ENCODE data around the gene USP9X.
A peak's percentile ranks its signal among the peaks of the same experiment; 100 is the strongest.
"Not testable (repeated sequence)": the region's sequence is repeated elsewhere in the genome, so short reads cannot be mapped to it uniquely, and the experiment has no call there.

Gene USP9X

DNA sequence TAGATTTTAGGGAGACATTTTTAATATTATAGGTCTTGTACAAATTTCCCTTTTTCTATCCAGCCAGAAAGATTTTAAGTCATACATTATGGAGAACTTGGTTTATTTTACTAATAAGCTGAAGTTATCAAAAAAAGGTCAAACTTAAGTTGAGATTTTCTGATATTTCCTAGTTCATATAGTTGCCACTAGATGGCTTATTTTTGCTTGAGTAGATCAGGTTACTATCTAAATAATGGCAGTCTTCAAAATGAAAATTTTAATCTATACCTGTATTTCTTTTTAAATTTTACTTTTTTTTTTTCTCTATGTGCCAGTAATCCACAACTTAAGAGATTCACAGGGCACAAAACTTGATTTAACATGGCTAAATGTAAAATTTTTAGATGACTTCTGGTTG, 52.3 kb downstream of the USP9X start:
- H3K36me3 ChIP-seq (ENCODE audit: control insufficient read depth in 4 of 4, insufficient read depth in 4 of 4, low read length in 3 of 4): peaks cover 2 to 28% (median 10%) of the 10 kb centered on the region in 4 experiments
- H3K9me3 ChIP-seq (ENCODE audit: control extremely low read depth in 1 of 5, control insufficient read depth in 4 of 5, insufficient read depth in 2 of 5, low read depth in 1 of 5, low read length in 4 of 5): no peaks in the 10 kb centered on the region
- ChIA-PET CTCF (interaction anchor here (0.7 to 1.2 kb wide), 2 partner anchors 18 to 23 kb away, joined by 4 to 5 read pairs; no protein-coding TSS in a partner anchor), POLR2A (no interaction called here)
- peaks cover 0 to 3% (median 0%) of the 10 kb centered on the region in 5 experiments for H3K27me3 ChIP-seq (replicated peaks in 2 of 5; ENCODE audit: control insufficient read depth in 4 of 5, insufficient read depth in 5 of 5, low read length in 4 of 5)
- no peak overlapping the region for H3K27ac ChIP-seq (ENCODE audit: insufficient read depth in 1 of 2, low read depth in 1 of 2, low read length in 2 of 2, poor library complexity in 1 of 2, severe bottlenecking in 2 of 2)
- no peaks in the 10 kb centered on the region for H3K4me1 ChIP-seq (ENCODE audit: control extremely low read depth in 1 of 4, control insufficient read depth in 4 of 4, insufficient read depth in 4 of 4, low read length in 3 of 4)
- peak in 2 of 3 donors; percentile 46 to 52 for DNase-seq
- H3K4me3 ChIP-seq (ENCODE audit: control insufficient read depth in 1 of 7, extremely low read depth in 1 of 7, insufficient read depth in 4 of 7, low read depth in 2 of 7, low read length in 6 of 7): no peak overlapping the region

- Histone ChIP-seq H3K27me3 (replicated peaks in 2 of 5; ENCODE audit: control insufficient read depth in 4 of 5, insufficient read depth in 5 of 5, low read length in 4 of 5) (no peaks in the 10 kb centered on the region), H3K4me1 (ENCODE audit: control extremely low read depth in 1 of 4, control insufficient read depth in 4 of 4, insufficient read depth in 4 of 4, low read length in 3 of 4) (no peaks in the 10 kb centered on the region), H3K36me3 (ENCODE audit: control insufficient read depth in 4 of 4, insufficient read depth in 4 of 4, low read length in 3 of 4) (peaks cover 0 to 24% (median 10%) of the 10 kb centered on the region in 4 experiments), H3K9me3 (ENCODE audit: control extremely low read depth in 1 of 5, control insufficient read depth in 4 of 5, insufficient read depth in 2 of 5, low read depth in 1 of 5, low read length in 4 of 5) (no peaks in the 10 kb centered on the region), H3K4me3 (ENCODE audit: control insufficient read depth in 1 of 7, extremely low read depth in 1 of 7, insufficient read depth in 4 of 7, low read depth in 2 of 7, low read length in 6 of 7) (no peak overlapping the region), H3K27ac (ENCODE audit: insufficient read depth in 1 of 2, low read depth in 1 of 2, low read length in 2 of 2, poor library complexity in 1 of 2, severe bottlenecking in 2 of 2) (no peak overlapping the region)
- WGBS (ENCODE audit: insufficient coverage): 88% methylated on average over 3 of the region's 5 CpGs
- no peak for DNase-seq
- ChIA-PET POLR2A (no interaction called here), CTCF (interaction anchor here (1.0 kb wide), 1 partner anchor 38 kb away, joined by 3 read pairs; no protein-coding TSS in a partner anchor)
These were observed 57.1 kb downstream of the USP9X start for GRCh38 chrX:41142130-41142910.

DNA sequence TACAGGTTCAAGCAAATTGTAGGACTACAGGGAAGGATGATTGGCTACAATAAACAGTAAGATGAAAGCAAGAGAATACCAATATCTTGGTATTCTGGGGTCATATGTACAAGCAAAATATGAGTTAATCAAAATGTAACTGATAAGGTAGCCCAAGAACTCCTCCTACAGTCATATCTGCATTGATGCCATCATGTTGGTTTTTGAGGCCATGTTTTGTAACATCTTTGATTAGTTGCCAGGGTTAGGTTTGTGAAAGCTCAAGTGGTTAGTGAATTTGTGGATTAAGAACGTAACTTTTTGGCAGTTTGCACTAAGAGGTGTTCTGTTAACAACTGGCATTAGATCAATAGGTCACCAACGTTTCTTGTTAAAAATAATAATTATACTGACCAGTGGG, 59.6 kb downstream of the USP9X start:
- H3K4me3 ChIP-seq (ENCODE audit: control insufficient read depth in 1 of 7, extremely low read depth in 1 of 7, insufficient read depth in 4 of 7, low read depth in 2 of 7, low read length in 6 of 7): no peak overlapping the region
- H3K27ac ChIP-seq (ENCODE audit: insufficient read depth in 1 of 2, low read depth in 1 of 2, low read length in 2 of 2, poor library complexity in 1 of 2, severe bottlenecking in 2 of 2): no peak overlapping the region
- POLR2A ChIA-PET: no interaction called here
- whole genome bisulfite sequencing (ENCODE audit: insufficient coverage): 86% methylated on average over 1 of the region's 2 CpGs
- no peaks in the 10 kb centered on the region for H3K9me3 ChIP-seq (ENCODE audit: control extremely low read depth in 1 of 5, control insufficient read depth in 4 of 5, insufficient read depth in 2 of 5, low read depth in 1 of 5, low read length in 4 of 5)
- CTCF ChIA-PET: no interaction called here
- H3K36me3 ChIP-seq (ENCODE audit: control insufficient read depth in 4 of 4, insufficient read depth in 4 of 4, low read length in 3 of 4): peaks cover 0 to 34% (median 15%) of the 10 kb centered on the region in 4 experiments
- H3K27me3 ChIP-seq (replicated peaks in 2 of 5; ENCODE audit: control insufficient read depth in 4 of 5, insufficient read depth in 5 of 5, low read length in 4 of 5): no peaks in the 10 kb centered on the region
- DNase-seq: no peak
- H3K4me1 ChIP-seq (ENCODE audit: control extremely low read depth in 1 of 4, control insufficient read depth in 4 of 4, insufficient read depth in 4 of 4, low read length in 3 of 4): no peaks in the 10 kb centered on the region

DNA sequence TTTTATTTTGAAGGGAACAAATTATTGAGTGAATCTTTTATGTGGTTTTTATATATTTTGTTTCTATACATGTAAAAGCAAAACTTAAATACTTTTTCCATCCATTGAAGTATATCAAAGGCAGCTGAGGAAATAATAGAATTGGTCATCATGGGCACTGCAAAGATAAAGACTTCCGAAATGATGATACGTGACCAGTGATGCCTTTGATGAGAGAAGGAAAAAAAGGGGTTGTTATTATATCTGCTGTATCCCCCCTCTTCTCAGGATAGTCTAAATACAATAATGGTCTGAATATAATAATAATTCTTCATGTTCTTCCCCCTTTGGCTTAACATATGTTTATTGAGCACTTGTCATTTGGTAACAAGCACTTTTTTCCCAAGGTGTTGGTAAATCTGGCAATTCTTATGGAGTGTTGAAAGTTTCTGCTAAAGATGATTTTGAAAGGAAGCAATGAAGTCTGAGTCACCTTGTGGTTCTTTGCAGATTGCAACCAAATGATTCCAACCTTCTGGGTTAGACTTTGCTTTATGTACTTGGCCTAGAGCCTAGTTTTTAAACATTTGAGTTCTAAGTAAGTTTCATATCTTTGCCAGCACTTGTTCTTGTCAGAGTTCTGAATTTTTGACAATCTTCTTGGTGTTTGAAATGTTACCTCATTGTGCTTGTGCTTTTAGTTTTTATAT, 60.8 kb downstream of the USP9X start:
- no peak overlapping the region for H3K4me3 ChIP-seq (ENCODE audit: control insufficient read depth in 1 of 7, extremely low read depth in 1 of 7, insufficient read depth in 4 of 7, low read depth in 2 of 7, low read length in 6 of 7)
- H3K9me3 ChIP-seq (ENCODE audit: control extremely low read depth in 1 of 5, control insufficient read depth in 4 of 5, insufficient read depth in 2 of 5, low read depth in 1 of 5, low read length in 4 of 5): no peaks in the 10 kb centered on the region
- peaks cover 0 to 34% (median 15%) of the 10 kb centered on the region in 4 experiments for H3K36me3 ChIP-seq (ENCODE audit: control insufficient read depth in 4 of 4, insufficient read depth in 4 of 4, low read length in 3 of 4)
- POLR2A ChIA-PET: no interaction called here
- no peak overlapping the region for H3K27ac ChIP-seq (ENCODE audit: insufficient read depth in 1 of 2, low read depth in 1 of 2, low read length in 2 of 2, poor library complexity in 1 of 2, severe bottlenecking in 2 of 2)
- CTCF ChIA-PET: interaction anchor here (0.8 kb wide), 1 partner anchor 493 kb away, joined by 3 read pairs; no protein-coding TSS in a partner anchor
- no CpG with 5 or more reads among the region's 2 CpGs for WGBS (ENCODE audit: insufficient coverage)
- H3K4me1 ChIP-seq (ENCODE audit: control extremely low read depth in 1 of 4, control insufficient read depth in 4 of 4, insufficient read depth in 4 of 4, low read length in 3 of 4): no peaks in the 10 kb centered on the region
- peak; percentile 19 to 70 (median 64) for DNase-seq
- no peaks in the 10 kb centered on the region for H3K27me3 ChIP-seq (replicated peaks in 2 of 5; ENCODE audit: control insufficient read depth in 4 of 5, insufficient read depth in 5 of 5, low read length in 4 of 5)

GRCh38 chrX:41148553-41148952, 63.3 kb downstream of the USP9X start:
- Histone ChIP-seq H3K9me3 (ENCODE audit: control extremely low read depth in 1 of 5, control insufficient read depth in 4 of 5, insufficient read depth in 2 of 5, low read depth in 1 of 5, low read length in 4 of 5) (no peaks in the 10 kb centered on the region), H3K27ac (ENCODE audit: insufficient read depth in 1 of 2, low read depth in 1 of 2, low read length in 2 of 2, poor library complexity in 1 of 2, severe bottlenecking in 2 of 2) (no peak overlapping the region), H3K4me1 (ENCODE audit: control extremely low read depth in 1 of 4, control insufficient read depth in 4 of 4, insufficient read depth in 4 of 4, low read length in 3 of 4) (no peaks in the 10 kb centered on the region), H3K4me3 (ENCODE audit: control insufficient read depth in 1 of 7, extremely low read depth in 1 of 7, insufficient read depth in 4 of 7, low read depth in 2 of 7, low read length in 6 of 7) (no peak overlapping the region), H3K27me3 (replicated peaks in 2 of 5; ENCODE audit: control insufficient read depth in 4 of 5, insufficient read depth in 5 of 5, low read length in 4 of 5) (no peaks in the 10 kb centered on the region), H3K36me3 (ENCODE audit: control insufficient read depth in 4 of 4, insufficient read depth in 4 of 4, low read length in 3 of 4) (peaks cover 0 to 35% (median 18%) of the 10 kb centered on the region in 4 experiments)
- DNase-seq: no peak
- POLR2A ChIA-PET: no interaction called here
- CTCF ChIA-PET: no interaction called here
- 50% methylated on average over 2 of the region's 4 CpGs for WGBS (ENCODE audit: insufficient coverage)

- WGBS (ENCODE audit: insufficient coverage): no CpG with 5 or more reads among the region's 7 CpGs
- ChIA-PET CTCF (interaction anchor here (2.2 kb wide), 1 partner anchor 10 kb away, joined by 6 read pairs; no protein-coding TSS in a partner anchor), POLR2A (no interaction called here)
- no peak overlapping the region for H3K4me3 ChIP-seq (ENCODE audit: control insufficient read depth in 1 of 7, extremely low read depth in 1 of 7, insufficient read depth in 4 of 7, low read depth in 2 of 7, low read length in 6 of 7)
- no peak overlapping the region for H3K27ac ChIP-seq (ENCODE audit: insufficient read depth in 1 of 2, low read depth in 1 of 2, low read length in 2 of 2, poor library complexity in 1 of 2, severe bottlenecking in 2 of 2)
- no peaks in the 10 kb centered on the region for H3K9me3 ChIP-seq (ENCODE audit: control extremely low read depth in 1 of 5, control insufficient read depth in 4 of 5, insufficient read depth in 2 of 5, low read depth in 1 of 5, low read length in 4 of 5)
- DNase-seq: no peak
- no peaks in the 10 kb centered on the region for H3K27me3 ChIP-seq (replicated peaks in 2 of 5; ENCODE audit: control insufficient read depth in 4 of 5, insufficient read depth in 5 of 5, low read length in 4 of 5)
- H3K4me1 ChIP-seq (ENCODE audit: control extremely low read depth in 1 of 4, control insufficient read depth in 4 of 4, insufficient read depth in 4 of 4, low read length in 3 of 4): no peaks in the 10 kb centered on the region
- peaks cover 0 to 38% (median 14%) of the 10 kb centered on the region in 4 experiments for H3K36me3 ChIP-seq (ENCODE audit: control insufficient read depth in 4 of 4, insufficient read depth in 4 of 4, low read length in 3 of 4)
These were observed 64.8 kb downstream of the USP9X start for GRCh38 chrX:41150043-41150442.

DNA sequence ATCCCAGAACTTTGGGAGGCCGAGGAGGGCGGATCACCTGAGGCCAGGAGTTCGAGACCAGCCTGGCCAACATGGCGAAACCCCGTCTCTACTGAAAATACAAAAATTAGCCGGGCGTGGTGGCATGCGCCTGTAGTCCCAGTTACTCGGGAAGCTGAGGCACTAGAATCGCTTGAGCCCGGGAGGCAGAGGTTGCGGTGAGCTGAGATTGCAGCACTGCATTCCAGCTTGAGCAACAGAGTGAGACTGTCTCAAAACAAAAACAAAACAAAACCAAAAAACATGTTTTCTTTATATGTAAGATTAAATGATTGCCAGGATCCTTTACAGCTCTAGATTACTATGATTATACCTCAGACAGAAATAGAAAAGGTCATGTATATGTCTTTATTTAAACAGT, 66.5 kb downstream of the USP9X start:
- whole genome bisulfite sequencing (ENCODE audit: insufficient coverage): 100% methylated on average over 8 of the region's 12 CpGs
- H3K9me3 ChIP-seq (ENCODE audit: control extremely low read depth in 1 of 5, control insufficient read depth in 4 of 5, insufficient read depth in 2 of 5, low read depth in 1 of 5, low read length in 4 of 5); H3K27me3 ChIP-seq (replicated peaks in 2 of 5; ENCODE audit: control insufficient read depth in 4 of 5, insufficient read depth in 5 of 5, low read length in 4 of 5); DNase-seq; H3K4me3 ChIP-seq (ENCODE audit: control insufficient read depth in 1 of 7, extremely low read depth in 1 of 7, insufficient read depth in 4 of 7, low read depth in 2 of 7, low read length in 6 of 7); H3K27ac ChIP-seq (ENCODE audit: insufficient read depth in 1 of 2, low read depth in 1 of 2, low read length in 2 of 2, poor library complexity in 1 of 2, severe bottlenecking in 2 of 2); H3K4me1 ChIP-seq (ENCODE audit: control extremely low read depth in 1 of 4, control insufficient read depth in 4 of 4, insufficient read depth in 4 of 4, low read length in 3 of 4); POLR2A ChIA-PET: not testable (repeated sequence)
- H3K36me3 ChIP-seq (ENCODE audit: control insufficient read depth in 4 of 4, insufficient read depth in 4 of 4, low read length in 3 of 4): peaks cover 0 to 50% (median 20%) of the 10 kb centered on the region in 4 experiments
- CTCF ChIA-PET: interaction anchor here (1.0 to 2.2 kb wide), 2 partner anchors 8 to 12 kb away, joined by 3 to 6 read pairs; no protein-coding TSS in a partner anchor

Measured in common myeloid progenitor, CD34-positive (primary cell).